Stimulated activated naive CD8-positive, alpha-beta T cell treated with anti-CD3 and anti-CD28 coated beads, Interleukin-15, Interleukin-2, amounts not matched to agents 100 U/mL and 50 U/mL, for 24 hours (primary cell): ENCODE results near the gene VEGFB.
A peak's percentile ranks its signal among the peaks of the same experiment; 100 is the strongest.

Source experiments
- ATAC-seq: fragments of 150-1000 bp; cut with Tn5 transposase; one replicate; pipeline ENCODE4 v1.10.0; 2021
- DNase-seq: peaks from one replicate; pipeline ENCODE4 v3.0.0; 2021

The VEGFB gene, protein sequence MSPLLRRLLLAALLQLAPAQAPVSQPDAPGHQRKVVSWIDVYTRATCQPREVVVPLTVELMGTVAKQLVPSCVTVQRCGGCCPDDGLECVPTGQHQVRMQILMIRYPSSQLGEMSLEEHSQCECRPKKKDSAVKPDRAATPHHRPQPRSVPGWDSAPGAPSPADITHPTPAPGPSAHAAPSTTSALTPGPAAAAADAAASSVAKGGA

DNA sequence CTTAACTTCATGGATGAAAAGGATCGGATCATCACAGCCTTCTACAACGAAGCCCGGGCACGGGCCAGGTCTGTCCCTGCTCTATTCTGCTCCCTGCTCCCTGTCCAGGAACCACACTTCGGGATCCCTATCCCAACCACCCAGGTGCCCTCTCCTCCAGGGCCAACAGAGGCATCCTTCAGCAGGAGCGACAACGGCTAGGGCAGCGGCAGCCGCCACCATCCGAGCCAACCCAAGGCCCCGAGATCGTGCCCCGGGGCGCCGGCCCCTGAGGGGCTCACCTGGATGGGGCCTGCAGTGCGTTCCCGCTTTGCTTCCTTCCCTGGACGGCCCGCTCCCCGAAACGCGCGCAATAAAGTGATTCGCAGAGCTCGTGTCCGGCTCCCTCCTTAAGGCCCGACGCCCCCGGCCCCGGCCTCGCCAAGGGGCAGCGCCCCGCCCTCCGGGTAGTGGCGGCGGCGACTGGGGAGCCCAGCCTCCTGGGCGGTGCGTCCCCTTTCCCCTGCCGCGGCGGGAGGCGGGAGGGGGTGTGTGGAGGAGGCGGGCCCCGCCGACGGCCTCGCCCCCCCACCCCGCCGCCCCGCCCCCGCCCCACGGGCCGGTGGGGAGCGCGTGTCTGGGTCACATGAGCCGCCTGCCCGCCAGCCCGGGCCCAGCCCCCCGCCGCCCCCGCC is at the start of gene VEGFB:
Gene VEGFB, plus strand, starts transcription at position 672 of the 674 bp plus-strand sequence. CDS start 250 bp downstream, outside the sequence.
- ATAC-seq (peak; percentile 49), DNase-seq (peak; percentile 78)

DNA sequence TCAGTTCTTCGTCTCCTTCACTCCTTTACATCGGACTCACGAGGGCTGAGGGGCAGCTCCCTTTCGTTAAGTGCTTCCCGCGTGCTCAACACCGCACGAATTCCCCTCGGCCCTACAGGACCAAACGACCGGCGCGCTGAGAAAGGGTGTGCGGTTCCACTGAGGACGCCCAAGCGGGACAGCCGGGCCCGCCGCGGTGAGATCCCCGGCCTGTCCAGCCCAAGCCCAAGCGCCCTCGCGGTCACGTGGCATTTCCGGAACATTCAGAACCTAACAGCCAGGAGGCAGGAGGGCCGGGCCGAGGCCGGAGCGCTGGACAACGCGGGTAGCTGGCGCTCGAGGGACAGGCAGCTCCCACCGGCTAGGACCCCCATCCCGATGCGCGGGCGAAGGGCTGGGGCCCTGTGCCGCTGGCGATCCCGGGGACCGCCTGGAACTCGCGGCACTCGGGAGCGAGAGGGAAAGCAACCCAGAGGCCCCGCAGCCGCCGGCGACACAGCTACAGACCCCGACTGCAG is 49.1 kb upstream of the VEGFB start:
- DNase-seq (no peak), ATAC-seq (no peak)

DNA sequence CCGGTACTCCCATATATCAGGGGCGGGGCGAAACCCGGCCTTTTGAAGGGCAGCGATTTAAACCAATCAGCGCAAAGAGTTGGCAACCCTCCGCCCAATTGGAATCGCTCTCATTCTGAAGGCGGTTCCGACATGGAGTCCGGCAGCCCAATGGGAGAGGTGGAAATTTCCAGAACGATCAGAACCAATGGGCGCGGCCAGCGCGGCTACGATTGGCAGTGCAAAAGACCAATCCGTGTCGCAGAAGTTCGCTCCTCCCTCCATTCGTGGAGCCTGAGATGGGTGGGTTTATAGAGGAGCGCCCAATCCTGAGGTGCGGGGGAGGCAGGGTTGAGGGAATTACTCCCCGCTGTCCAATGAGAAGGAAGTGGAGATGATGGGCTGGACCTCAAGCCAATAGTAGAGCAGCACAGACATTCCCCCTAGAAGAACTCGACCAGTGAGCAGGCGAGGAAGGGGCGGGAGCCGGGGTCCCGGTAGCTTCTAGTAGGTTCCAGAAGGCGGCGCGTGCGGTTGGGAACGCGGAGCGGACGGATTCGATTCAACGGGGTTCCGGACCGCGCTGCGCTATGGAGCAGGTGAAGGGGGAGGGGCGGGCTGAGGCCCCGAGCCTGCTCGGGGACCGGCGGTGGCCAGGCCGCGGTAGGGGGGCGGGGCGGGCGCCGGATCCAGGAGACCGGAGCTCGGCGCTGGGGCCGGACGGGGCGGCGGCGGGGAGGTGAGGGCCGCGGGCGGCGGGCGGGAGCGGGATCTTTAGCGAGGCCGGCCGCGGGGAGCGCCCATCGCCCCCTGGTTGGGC is 48.5 kb upstream of the VEGFB start, which contains the start of gene STIP1:
Gene STIP1, plus strand, starts transcription at position 479 of the 799 bp plus-strand sequence. Its CDS starts 91 bp downstream, at position 570.
- ATAC-seq (peak; percentile 95), DNase-seq (peak; percentile 99)

DNA sequence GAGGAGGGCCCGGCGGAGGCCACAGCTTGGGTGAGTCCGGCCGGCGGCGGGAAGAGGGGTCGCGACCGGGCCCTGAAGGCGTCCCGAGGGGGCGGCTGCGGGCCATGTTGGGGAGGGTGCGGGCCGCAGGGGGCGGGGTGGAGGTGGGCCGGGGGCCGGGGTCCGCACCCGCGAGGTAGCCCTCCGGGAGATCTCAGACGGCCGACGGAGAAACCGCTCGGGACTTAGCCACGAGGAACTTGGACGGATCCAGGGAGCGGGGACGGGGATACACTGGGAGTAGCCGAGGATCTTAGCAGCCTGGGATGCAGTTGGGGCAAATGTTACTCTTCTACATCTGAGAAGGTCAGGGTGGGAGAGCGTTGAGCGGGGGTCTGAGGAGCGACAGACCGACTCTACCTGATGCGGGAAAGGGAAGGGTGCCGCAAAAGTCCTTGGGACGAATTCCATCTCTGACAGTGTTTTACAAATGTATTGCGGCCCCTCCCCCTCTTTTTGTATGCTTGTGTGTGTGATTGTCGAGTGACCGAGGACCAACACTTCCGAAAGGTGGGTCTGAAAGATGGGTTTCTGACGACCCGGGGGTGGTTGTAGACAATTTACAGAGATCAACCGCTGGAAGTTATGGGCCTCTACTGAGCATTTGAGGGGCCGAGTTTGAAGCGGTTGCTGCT is 47.8 kb upstream of the VEGFB start:
- DNase-seq (peak; percentile 50), ATAC-seq (no peak)

DNA sequence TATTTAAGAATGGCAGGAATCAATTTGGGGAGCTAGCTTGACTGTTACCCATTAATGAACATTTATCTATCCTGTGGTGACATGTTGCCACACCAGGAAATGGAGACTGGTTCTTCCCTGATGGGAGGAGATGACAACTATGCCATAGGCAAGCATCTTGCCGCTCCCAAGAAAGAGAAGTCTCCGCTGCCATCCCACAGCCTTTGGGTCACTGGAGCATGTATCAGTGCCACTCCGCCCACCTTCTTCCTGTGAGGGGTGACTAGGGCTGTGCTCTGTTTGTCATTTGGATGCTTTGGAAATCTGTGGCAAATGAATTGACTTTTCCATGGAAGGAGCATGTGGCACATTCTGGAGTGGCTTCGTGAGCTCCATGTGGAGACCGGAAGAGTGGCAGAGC is 42.0 kb upstream of the VEGFB start:
- ATAC-seq (no peak), DNase-seq (no peak)

DNA sequence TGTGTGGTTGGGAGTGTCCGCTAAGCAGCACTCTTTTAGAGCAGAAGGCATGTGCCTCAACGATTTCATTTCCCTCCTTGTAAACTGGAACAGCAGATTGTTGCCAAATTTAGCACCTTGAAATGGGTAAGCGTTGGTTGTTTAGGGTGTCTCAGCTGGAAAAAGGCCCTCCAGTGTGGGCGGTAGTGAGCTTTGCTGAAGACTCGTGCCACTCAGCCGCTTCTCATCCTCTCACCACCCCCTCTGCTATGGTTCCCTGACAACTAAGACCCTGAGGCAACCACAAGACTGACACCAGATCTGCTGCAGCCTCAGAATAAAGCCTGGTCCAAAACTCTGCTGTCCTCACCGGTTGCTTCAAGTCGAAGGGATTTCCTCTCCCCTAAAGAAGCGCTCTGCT is 37.8 kb upstream of the VEGFB start:
- ATAC-seq (no peak), DNase-seq (no peak)

DNA sequence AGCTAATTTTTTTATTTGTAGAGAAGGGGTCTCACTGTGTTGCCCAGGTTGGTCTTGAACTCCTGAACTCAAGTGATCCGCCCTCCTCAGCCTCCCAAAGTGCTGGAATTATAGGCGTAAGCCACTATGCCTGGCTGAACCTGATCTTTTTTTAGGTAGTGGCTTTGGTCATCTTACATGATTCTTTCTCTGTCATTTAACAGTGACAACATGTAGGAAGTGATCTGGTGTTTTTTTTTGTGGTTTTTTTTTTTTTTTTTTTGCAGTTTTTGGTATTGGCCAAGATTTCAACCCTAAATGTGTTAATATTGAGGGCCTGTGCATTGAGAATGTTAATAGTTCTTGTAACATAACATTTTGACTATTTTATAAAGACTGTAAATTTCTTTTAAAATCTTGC is 35.9 kb upstream of the VEGFB start:
- no peak for DNase-seq

DNA sequence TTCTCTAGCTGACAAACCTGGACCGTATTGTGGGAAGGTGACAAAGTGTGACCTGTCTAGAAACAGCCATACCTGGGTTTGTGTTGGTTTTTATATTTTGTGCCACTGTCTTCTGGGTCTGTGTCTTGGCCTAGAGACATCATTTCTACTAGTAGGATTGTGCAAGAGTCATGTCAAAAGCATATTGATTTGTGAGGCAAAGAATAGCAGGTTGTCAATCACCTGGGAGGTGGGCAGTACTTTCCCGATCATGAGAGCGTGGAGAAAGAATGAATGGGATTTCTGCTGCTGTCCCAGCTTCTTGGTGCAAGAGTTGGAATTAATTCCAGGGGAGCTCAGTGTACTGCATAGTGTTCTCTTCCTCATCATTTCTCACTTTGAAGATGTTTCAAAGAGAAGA is 32.8 kb upstream of the VEGFB start:
- DNase-seq (no peak), ATAC-seq (no peak)

More for the DNA sequence above, 35.9 kb upstream of the VEGFB start:
- no peak for ATAC-seq

DNA sequence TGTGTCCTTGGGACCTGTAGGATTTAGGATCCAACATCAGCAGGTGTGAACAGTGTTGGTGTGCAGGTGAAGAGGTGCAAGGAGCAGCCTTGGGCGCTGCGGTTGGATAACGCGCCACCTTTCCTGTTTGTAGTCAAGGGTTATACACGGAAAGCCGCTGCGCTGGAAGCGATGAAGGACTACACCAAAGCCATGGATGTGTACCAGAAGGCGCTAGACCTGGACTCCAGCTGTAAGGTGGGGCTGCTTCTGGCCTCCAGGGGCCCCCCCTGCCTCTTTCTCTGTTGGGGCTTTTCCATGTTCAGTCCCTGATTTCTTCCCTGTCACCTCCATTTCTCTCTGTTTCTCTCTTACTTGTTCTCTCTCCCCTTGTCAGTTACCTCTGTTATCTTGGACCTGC is 31.4 kb upstream of the VEGFB start:
- ATAC-seq (no peak), DNase-seq (no peak)

DNA sequence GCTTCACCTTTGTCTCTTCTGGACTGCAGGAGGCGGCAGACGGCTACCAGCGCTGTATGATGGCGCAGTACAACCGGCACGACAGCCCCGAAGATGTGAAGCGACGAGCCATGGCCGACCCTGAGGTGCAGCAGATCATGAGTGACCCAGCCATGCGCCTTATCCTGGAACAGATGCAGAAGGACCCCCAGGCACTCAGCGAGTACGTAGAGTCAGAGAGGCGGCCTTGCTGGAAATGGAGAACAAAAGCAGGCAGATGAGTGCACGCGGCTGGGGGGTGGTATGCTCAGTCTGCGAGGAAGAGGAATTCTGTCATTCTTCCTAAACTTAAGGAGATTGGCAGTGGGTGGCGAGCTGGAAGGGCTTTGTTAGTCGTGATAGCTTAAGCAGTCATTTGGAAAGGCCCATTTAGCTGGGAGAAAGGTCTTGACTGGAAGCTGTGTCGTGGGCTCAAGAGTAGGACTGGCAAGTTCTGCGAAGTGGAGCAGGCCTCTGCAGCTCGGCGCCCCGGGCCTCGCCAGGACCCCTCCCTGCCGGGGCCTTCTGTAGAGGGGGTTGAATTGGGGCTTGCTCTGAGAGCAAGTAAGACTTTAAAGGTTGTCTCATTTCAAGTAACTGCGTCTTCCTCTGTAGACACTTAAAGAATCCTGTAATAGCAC is 30.8 kb upstream of the VEGFB start:
- no peak for DNase-seq
- ATAC-seq: no peak

DNA sequence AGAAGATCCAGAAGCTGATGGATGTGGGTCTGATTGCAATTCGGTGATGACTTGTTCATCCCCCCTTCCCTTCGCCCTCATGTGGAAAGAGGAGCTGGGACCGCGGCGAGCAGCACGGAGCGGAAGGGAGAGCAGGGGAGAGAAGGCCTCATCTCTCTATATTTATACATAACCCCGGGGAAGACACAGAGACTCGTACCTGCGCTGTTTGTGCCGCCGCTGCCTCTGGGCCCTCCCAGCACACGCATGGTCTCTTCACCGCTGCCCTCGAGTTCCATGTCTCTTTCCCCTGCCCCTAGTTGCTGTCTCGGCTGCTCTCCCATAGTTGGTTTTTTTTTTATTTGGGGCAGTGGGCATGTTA is 30.3 kb upstream of the VEGFB start:
- no peak for DNase-seq

DNA sequence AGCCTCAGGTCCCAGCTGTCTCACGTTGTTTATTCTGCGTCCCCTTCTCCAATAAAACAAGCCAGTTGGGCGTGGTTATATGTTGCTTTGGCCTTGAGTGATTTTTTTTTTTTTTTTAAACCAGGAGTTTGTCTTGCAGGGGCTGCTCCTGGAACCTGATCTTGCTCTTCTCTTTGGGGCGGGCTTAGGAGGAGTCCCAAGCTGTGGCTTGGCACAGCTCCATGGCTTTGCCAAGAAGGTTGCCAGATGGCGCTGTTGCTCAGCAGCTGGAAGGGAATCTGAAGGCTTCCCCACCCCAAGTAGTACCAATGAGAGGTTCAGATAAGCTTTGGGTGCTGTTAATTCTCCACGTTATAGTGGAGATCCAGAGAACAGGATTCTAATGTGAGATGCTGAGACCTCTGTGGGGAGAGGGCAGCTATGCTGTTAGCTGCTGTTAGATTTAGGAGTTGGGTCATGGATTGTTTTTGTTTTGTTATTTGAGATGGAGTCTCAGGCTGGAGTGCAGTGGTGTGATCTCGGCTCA is 29.9 kb upstream of the VEGFB start:
- no peak for ATAC-seq

More for the DNA sequence above, 30.3 kb upstream of the VEGFB start:
- no peak for ATAC-seq

DNA sequence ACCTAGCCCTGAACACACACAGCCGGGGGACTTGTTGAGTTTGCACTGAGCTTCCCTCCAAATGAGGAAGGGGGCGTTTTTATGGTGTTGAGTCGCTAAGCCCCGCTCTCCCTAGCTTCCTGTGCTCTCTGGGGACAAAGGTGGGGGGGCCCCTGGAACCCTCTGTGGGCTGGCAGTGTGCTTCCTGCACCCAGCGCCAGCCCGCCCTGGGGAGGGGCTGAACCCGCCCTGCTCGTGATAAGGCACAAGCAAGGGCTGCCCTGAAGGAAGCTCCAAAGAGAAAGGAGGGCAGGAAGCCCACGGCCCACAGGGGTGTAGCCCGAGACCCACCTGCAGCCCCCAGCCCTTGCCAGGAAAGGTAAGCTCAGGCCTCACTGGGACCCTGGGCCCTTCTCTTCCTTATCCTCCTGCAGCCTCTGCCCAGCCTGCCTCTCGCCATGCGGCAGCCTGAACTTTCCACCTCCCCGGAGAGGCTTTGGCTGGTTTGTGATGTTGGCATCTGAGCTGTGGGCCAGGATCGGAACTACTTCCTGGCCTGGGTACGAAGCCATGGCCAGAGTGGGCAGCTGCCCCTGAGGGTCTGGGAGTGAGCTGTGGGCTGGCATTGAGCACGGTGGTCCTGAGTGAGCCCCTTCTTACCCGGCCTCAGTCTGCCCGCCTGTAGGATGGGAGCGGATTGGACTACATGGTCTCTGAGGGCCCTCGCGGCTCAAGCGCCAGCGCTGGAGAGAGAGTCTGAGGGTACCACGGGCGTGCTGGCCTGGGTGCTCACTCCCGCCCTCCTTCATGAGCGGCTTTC is 27.7 kb upstream of the VEGFB start, which contains the start of gene FERMT3:
Gene FERMT3, plus strand, starts transcription at position 265 of the 799 bp plus-strand sequence. CDS start 644 bp downstream, outside the sequence.
- DNase-seq (peak; percentile 85), ATAC-seq (peak; percentile 65)

More for the DNA sequence above, 29.9 kb upstream of the VEGFB start:
- DNase-seq: peak; percentile 77

DNA sequence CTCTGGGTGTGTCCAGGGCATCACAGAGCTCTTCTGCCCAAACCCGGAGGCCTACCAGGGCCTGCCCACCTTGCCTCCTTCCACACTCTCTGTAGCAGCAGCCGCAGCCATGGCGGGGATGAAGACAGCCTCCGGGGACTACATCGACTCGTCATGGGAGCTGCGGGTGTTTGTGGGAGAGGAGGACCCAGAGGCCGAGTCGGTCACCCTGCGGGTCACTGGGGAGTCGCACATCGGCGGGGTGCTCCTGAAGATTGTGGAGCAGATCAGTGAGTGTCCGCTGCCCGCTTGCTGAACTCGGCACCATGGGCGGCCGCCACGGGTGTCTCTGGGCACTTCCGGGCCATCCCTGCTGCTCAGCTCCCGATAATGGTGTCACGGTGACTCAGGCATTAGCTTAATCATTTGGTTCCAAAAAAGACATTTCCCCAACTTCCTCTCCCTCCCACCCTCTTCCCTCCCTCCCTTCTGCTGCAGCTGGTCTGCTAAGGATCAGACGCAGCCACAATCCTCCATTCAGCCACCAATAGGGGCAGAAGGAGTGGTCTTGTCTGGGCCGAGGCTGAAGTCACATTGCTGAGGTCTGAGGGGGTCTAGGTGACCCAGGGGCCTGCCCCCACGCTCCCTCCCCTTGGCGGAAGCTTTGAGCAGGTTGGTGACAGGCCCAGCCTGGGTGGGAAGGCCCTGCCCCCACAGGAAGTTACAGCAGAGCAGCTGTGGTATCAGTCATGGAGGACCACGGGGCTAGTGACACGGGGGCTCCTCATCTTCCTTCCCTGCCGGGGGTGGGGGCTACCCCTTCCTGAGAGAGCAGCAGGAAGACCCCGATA is 26.9 kb upstream of the VEGFB start:
- ATAC-seq (peak; percentile 84), DNase-seq (peak; percentile 89)

DNA sequence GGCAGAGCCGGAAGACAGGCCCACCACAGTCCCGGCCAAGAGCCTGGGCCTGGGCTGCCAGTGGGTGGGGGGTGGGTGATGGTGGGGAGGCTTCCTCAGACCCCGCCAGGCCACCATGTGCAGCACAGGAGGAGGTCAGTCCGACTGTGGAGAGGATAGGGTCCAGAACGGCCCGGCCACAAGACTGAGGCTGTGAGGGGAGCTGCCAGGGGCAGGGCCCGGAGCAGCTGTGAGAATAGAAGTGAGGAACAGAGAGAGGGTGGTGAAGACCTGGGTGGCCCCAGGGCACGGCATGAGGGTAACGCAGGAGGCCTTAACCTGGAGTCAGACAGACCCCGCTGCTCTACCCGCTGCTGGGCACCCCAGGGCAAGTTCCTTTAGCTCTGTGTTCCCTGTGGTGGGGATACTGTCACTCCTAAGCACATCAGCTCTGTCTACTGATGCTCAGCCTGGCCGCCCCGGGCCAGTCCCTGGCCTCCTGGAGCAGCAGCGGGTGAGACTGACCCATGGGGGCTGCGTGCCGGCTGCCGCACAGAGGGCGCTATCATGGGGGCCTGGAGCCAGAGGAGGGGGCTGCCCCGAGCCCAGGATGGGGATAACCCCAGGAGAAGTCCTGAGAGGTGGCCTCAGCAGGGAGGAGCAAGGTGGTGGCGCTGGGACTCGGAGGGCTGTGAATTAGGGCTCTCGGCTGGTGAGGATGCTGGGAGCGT is 26.1 kb upstream of the VEGFB start:
- ATAC-seq: no peak

DNA sequence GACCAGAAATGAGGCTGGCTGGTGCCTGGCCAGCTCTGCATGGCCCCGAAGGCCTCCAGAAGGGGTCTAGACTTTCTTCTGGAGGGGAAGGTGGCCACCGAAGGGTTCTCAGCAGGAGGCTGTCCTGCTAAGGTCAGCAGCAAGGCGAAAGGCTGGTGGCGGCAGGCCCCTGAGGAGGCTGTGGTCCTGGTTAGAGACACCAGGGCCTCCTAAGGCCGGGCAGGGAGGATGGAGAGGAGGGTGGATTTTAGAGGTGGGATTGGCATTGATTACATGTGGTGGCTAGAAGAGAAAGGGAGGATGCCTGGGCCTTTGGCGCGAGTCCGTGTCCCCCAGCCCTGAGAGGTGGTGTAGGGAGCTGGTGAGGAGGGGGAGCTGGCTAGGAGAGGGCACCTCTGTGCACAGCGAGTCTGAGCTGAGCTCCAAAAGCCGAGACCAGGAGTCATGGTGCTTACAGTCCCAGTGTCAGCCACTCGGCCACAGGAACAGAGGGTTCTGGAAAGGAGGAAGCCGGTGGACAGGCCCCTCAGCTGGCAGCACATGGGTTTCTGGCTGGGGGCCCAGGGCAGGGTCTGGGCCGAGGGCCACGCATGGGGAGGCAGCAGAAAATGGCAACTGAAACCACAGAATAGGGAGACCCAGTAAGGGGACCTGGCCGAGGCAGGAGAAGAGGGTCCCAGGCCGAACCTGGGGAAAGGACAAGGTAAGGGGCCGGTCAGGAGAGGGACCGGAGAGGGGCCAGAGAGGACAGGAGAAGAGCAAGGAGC is 25.4 kb upstream of the VEGFB start:
- DNase-seq (no peak), ATAC-seq (no peak)

More for the DNA sequence above, 26.1 kb upstream of the VEGFB start:
- no peak for DNase-seq

DNA sequence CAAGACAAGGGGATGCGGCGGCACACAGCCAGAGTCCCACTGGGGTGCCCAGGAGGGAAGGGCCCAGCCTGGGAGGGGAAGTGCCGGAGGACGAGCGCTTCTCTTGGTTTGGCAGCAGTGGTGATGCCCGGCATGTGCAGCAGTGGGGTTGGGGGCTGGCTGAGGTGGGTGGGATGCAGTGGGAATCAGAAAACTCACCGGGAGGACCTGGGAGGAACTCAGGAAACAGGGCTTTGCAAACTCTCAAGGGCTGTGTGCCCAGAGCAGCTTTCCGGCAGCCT is 24.9 kb upstream of the VEGFB start:
- no peak for DNase-seq
- no peak for ATAC-seq

DNA sequence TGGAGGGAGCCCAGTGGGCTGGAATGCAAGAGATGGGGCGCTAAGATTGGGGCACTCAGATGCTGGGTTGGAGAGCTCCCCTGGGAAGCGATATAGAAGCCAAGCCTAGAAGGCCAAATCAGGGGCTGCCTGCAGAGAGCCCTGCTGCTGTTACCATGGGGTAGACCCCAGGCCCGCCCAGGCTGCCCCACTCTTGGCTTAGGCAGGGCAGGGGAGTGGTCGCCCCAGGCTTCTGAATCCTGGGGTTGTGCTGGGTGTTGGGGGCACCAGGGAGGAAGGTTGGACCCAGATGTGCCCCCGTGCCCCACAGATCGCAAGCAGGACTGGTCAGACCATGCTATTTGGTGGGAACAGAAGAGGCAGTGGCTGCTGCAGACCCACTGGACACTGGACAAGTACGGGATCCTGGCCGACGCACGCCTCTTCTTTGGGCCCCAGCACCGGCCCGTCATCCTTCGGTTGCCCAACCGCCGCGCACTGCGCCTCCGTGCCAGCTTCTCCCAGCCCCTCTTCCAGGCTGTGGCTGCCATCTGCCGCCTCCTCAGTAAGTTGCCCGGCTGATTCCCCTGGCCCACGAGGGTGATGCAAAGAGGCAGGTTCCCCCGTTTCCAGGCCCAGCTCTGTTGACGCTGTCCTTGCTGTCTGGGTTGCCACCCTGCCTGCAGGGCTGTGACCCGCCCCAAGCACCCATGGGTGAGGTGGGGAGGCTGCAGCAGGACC is 23.9 kb upstream of the VEGFB start:
- DNase-seq (no peak), ATAC-seq (no peak)
